HL-60 (cell line): Measurements from ENCODE around the gene TSPAN15.

Source experiments
- CTCF ChIP-seq: IDR thresholded peaks from one replicate; pipeline ENCODE4 v1.5.1; 2011; ENCODE audit warnings: low read length, control low read depth, inconsistent platforms; ENCODE audit not compliant: insufficient read depth
- POLR2AphosphoS5 ChIP-seq: IDR thresholded peaks from 2 replicates; pipeline ENCODE4 v1.6.1; 2012; ENCODE audit warnings: low read depth
- REST ChIP-seq: IDR thresholded peaks from 2 replicates; pipeline ENCODE4 v1.6.1; 2012; ENCODE audit warnings: low read depth; ENCODE audit not compliant: insufficient replicate concordance
- SPI1 ChIP-seq: IDR thresholded peaks from 2 replicates; pipeline ENCODE4 v1.6.1; 2012; ENCODE audit warnings: low read depth, mild to moderate bottlenecking, borderline replicate concordance

GRCh38 chr10:69422676-69423075, 28.6 kb upstream of the TSPAN15 start:
- TF ChIP-seq CTCF (no peak), POLR2AphosphoS5 (no peak), REST (no peak), SPI1 (no peak)
